Hepatocyte (in vitro differentiated cells): Measurements from ENCODE around the gene HOXB6. TPM values are rescaled to one million over a fixed set of nuclear protein-coding genes. Genes with fewer than 3 reads are reported as not detected.

ENCODE experiments used
- DNase-seq: peaks from one replicate; pipeline ENCODE4 v3.0.0-alpha.2; 2016; ENCODE audit warnings: low spot score
- H2AFZ ChIP-seq: fragments of 200-600 bp; sonication (generic); 2 replicates; pipeline ENCODE4 v1.6.0; 2016; ENCODE audit warnings: antibody characterized with exemption, mild to moderate bottlenecking
- H3K27ac ChIP-seq: fragments of 200-600 bp; sonication (generic); 2 replicates; pipeline ENCODE4 v1.5.1; 2016; ENCODE audit warnings: mild to moderate bottlenecking
- H3K27me3 ChIP-seq: fragments of 200-600 bp; sonication (generic); 2 replicates; pipeline ENCODE4 v1.6.1; 2016
- H3K36me3 ChIP-seq: fragments of 200-600 bp; sonication (generic); replicated peaks from 2 replicates; pipeline ENCODE4 v1.5.1; 2016; ENCODE audit warnings: low read depth; ENCODE audit not compliant: insufficient read depth
- H3K4me1 ChIP-seq: fragments of 200-600 bp; sonication (generic); 2 replicates; pipeline ENCODE4 v1.5.1; 2016; ENCODE audit warnings: mild to moderate bottlenecking, moderate library complexity; ENCODE audit not compliant: insufficient read depth
- H3K4me2 ChIP-seq: fragments of 200-600 bp; sonication (generic); 2 replicates; pipeline ENCODE4 v1.6.0; 2016
- H3K4me3 ChIP-seq: fragments of 200-600 bp; sonication (generic); 2 replicates; pipeline ENCODE4 v1.5.1; 2016; ENCODE audit warnings: mild to moderate bottlenecking
- H3K79me2 ChIP-seq: fragments of 200-600 bp; sonication (generic); 2 replicates; pipeline ENCODE4 v1.6.0; 2017; ENCODE audit warnings: mild to moderate bottlenecking
- H3K9me2 ChIP-seq: fragments of 200-600 bp; sonication (generic); replicated peaks from 2 replicates; pipeline ENCODE4 v1.6.0; 2017; ENCODE audit warnings: mild to moderate bottlenecking; ENCODE audit not compliant: insufficient read depth
- H3K9me3 ChIP-seq: fragments of 200-600 bp; sonication (generic); 2 replicates; pipeline ENCODE4 v1.5.1; 2016; ENCODE audit warnings: low read depth, mild to moderate bottlenecking
- H4K20me1 ChIP-seq: fragments of 200-600 bp; sonication (generic); 2 replicates; pipeline ENCODE4 v1.6.0; 2016; ENCODE audit warnings: mild to moderate bottlenecking; ENCODE audit not compliant: insufficient read depth, poor library complexity, severe bottlenecking
- CTCF ChIP-seq: fragments of 200-600 bp; sonication (generic); IDR thresholded peaks from 2 replicates; pipeline ENCODE4 v1.5.1; 2016; ENCODE audit warnings: antibody characterized with exemption, mild to moderate bottlenecking; ENCODE audit not compliant: poor library complexity
- EZH2 ChIP-seq: fragments of 200-600 bp; sonication (generic); IDR thresholded peaks from 2 replicates; pipeline ENCODE4 v1.6.1; 2016; ENCODE audit warnings: antibody characterized with exemption, mild to moderate bottlenecking, borderline replicate concordance
- EZH2phosphoT487 ChIP-seq: fragments of 200-600 bp; sonication (generic); IDR thresholded peaks from one replicate; pipeline ENCODE4 v1.6.1; 2018; ENCODE audit warnings: antibody characterized with exemption, mild to moderate bottlenecking, low read depth, moderate library complexity; ENCODE audit not compliant: unreplicated experiment, severe bottlenecking
- WGBS: methylation state at CpG from one replicate; pipeline ENCODE4 v1.1.6; 2016; ENCODE audit warnings: low lambda C conversion rate; ENCODE audit errors: missing lambda C conversion rate; 5-methylcytosine and 5-hydroxymethylcytosine counted together
- polyA plus RNA-seq: library from polyadenylated mRNA; unstranded; fragments of >200 nt; fragmentation: Nextera tagmentation; extraction: Ambion mirVana; gene quantifications from 2 replicates; pipeline ENCODE4 v1.2.1, GENCODE V29; 2016
- total RNA-seq: library from RNA; depleted of rRNA; stranded (reverse); fragments of >200 nt; gene quantifications from 2 replicates; pipeline ENCODE4 v1.2.3, GENCODE V29; 2014

Gene HOXB6
- total and polyA plus RNA-seq, 2 experiments from 2014 or later, result 4.8 to 7.7 TPM

- Histone ChIP-seq H3K9me3 (no peaks in the 10 kb centered on the region), H3K4me1 (peaks cover 17% of the 10 kb centered on the region), H3K27me3 (peaks cover 80% of the 10 kb centered on the region), H3K9me2 (no peaks in the 10 kb centered on the region), H3K4me2 (peak overlapping the region; percentile 68), H4K20me1 (no peaks in the 10 kb centered on the region), H3K36me3 (no peaks in the 10 kb centered on the region), H3K4me3 (no peak overlapping the region), H3K79me2 (peaks cover 9% of the 10 kb centered on the region), H2AFZ (no peak overlapping the region), H3K27ac (peak overlapping the region; percentile 85)
- no peak for TF ChIP-seq EZH2phosphoT487
- no peak for TF ChIP-seq CTCF
- no peak for TF ChIP-seq EZH2
- DNase-seq, result no peak
- WGBS, result 40% methylated on average over 6 of the region's 6 CpGs
These were observed 56.1 kb downstream of the HOXB6 start for GRCh38 chr17:48548523-48549280.

- Histone ChIP-seq H3K27me3 (peaks cover 75% of the 10 kb centered on the region), H3K9me2 (no peaks in the 10 kb centered on the region), H3K9me3 (no peaks in the 10 kb centered on the region), H3K4me1 (peaks cover 17% of the 10 kb centered on the region), H3K36me3 (no peaks in the 10 kb centered on the region), H3K27ac (peak overlapping the region; percentile 85), H4K20me1 (no peaks in the 10 kb centered on the region), H3K4me2 (peak overlapping the region; percentile 68), H3K79me2 (peaks cover 10% of the 10 kb centered on the region), H3K4me3 (no peak overlapping the region), H2AFZ (no peak overlapping the region)
- TF ChIP-seq CTCF (no peak), EZH2phosphoT487 (no peak), EZH2 (no peak)
- no peak for DNase-seq
- WGBS, result 27% methylated on average over 24 of the region's 24 CpGs
These were observed 56.8 kb downstream of the HOXB6 start for GRCh38 chr17:48547808-48548522.

GRCh38 chr17:48546924-48547807 is 57.6 kb downstream of the HOXB6 start:
- H3K27me3 ChIP-seq, result peaks cover 77% of the 10 kb centered on the region
- no peak overlapping the region for H2AFZ ChIP-seq
- no peaks in the 10 kb centered on the region for H3K36me3 ChIP-seq
- H3K9me3 ChIP-seq, result no peaks in the 10 kb centered on the region
- TF ChIP-seq EZH2, result peak; percentile 25
- no peak for TF ChIP-seq CTCF
- TF ChIP-seq EZH2phosphoT487, result no peak
- WGBS, result 21% methylated on average over 10 of the region's 10 CpGs
- peaks cover 17% of the 10 kb centered on the region for H3K4me1 ChIP-seq
- peak overlapping the region; percentile 68 for H3K4me2 ChIP-seq
- peaks cover 15% of the 10 kb centered on the region for H3K79me2 ChIP-seq
- H4K20me1 ChIP-seq, result no peaks in the 10 kb centered on the region
- H3K27ac ChIP-seq, result peak overlapping the region; percentile 85
- H3K4me3 ChIP-seq, result no peak overlapping the region
- H3K9me2 ChIP-seq, result no peaks in the 10 kb centered on the region
- peak; percentile 42 for DNase-seq
